Mesendoderm (in vitro differentiated cells): Measurements from ENCODE around the gene PLD4.

ENCODE experiments used
- DNase-seq: peaks from one replicate; pipeline ENCODE4 v3.0.0; 2013
- H2AK5ac ChIP-seq: 2 replicates; pipeline ENCODE4 v1.6.1; 2013; ENCODE audit warnings: low read length, inconsistent platforms
- H2BK120ac ChIP-seq: 2 replicates; pipeline ENCODE4 v1.6.1; 2013; ENCODE audit warnings: low read depth, mild to moderate bottlenecking, low read length, moderate library complexity, mixed read lengths
- H2BK15ac ChIP-seq: replicated peaks from 2 replicates; pipeline ENCODE4 v1.6.1; 2013; ENCODE audit warnings: low read depth, mild to moderate bottlenecking, moderate library complexity
- H2BK5ac ChIP-seq: 2 replicates; pipeline ENCODE4 v1.6.1; 2013; ENCODE audit warnings: low read length, inconsistent platforms
- H3K18ac ChIP-seq: 2 replicates; pipeline ENCODE4 v1.6.1; 2013; ENCODE audit warnings: mild to moderate bottlenecking, low read length, mixed read lengths
- H3K23ac ChIP-seq: one replicate; pipeline ENCODE4 v1.6.1; 2013; ENCODE audit warnings: low read length
- H3K27ac ChIP-seq: 2 replicates; pipeline ENCODE4 v1.5.1; 2013; ENCODE audit warnings: low read depth, mild to moderate bottlenecking, inconsistent platforms, low read length, moderate library complexity
- H3K27me3 ChIP-seq: 2 replicates; pipeline ENCODE4 v1.6.1; 2013; ENCODE audit warnings: low read length, control low read depth, mild to moderate bottlenecking, inconsistent platforms; ENCODE audit not compliant: insufficient read depth, poor library complexity
- H3K36me3 ChIP-seq: 2 replicates; pipeline ENCODE4 v1.6.1; 2013; ENCODE audit warnings: low read length, inconsistent platforms; ENCODE audit not compliant: control insufficient read depth, insufficient read depth
- H3K4ac ChIP-seq: one replicate; pipeline ENCODE4 v1.6.1; 2013; ENCODE audit warnings: low read depth, mild to moderate bottlenecking, low read length, moderate library complexity
- H3K4me1 ChIP-seq: 2 replicates; pipeline ENCODE4 v1.6.1; 2013; ENCODE audit warnings: low read depth, low read length, inconsistent platforms; ENCODE audit not compliant: control insufficient read depth
- H3K4me2 ChIP-seq: 2 replicates; pipeline ENCODE4 v1.6.1; 2013; ENCODE audit warnings: low read length
- H3K4me3 ChIP-seq: 2 replicates; pipeline ENCODE4 v1.5.1; 2013; ENCODE audit warnings: mild to moderate bottlenecking, low read length
- H3K56ac ChIP-seq: one replicate; pipeline ENCODE4 v1.6.1; 2013; ENCODE audit warnings: low read length
- H3K79me1 ChIP-seq: 2 replicates; pipeline ENCODE4 v1.6.1; 2013; ENCODE audit warnings: low read length, inconsistent platforms
- H3K79me2 ChIP-seq: 2 replicates; pipeline ENCODE4 v1.6.1; 2013; ENCODE audit warnings: mild to moderate bottlenecking, low read length; ENCODE audit not compliant: control insufficient read depth, insufficient read depth
- H3K9ac ChIP-seq: 2 replicates; pipeline ENCODE4 v1.6.1; 2013; ENCODE audit warnings: low read length, inconsistent platforms
- H4K5ac ChIP-seq: one replicate; pipeline ENCODE4 v1.6.1; 2013; ENCODE audit warnings: low read length
- H4K8ac ChIP-seq: one replicate; pipeline ENCODE4 v1.6.1; 2013; ENCODE audit warnings: low read depth, mild to moderate bottlenecking, control low read depth, low read length, moderate library complexity
- WGBS: extraction: QIAGEN DNeasy Blood & Tissue Kit; methylation state at CpG from one replicate; pipeline ENCODE4 v1.1.7; 2013; ENCODE audit warnings: low lambda C conversion rate, missing lambda C conversion rate; ENCODE audit not compliant: insufficient coverage; ENCODE audit errors: extremely low coverage; 5-methylcytosine and 5-hydroxymethylcytosine counted together

PLD4 gene

GRCh38 chr14:104953896-104954656 is 29.4 kb downstream of the PLD4 start:
- no peak overlapping the region for H4K8ac ChIP-seq
- H2BK120ac ChIP-seq = no peak overlapping the region
- no peaks in the 10 kb centered on the region for H3K36me3 ChIP-seq
- no peak overlapping the region for H3K56ac ChIP-seq
- no peak overlapping the region for H2BK5ac ChIP-seq
- H3K4me1 ChIP-seq = no peaks in the 10 kb centered on the region
- H3K79me1 ChIP-seq = no peaks in the 10 kb centered on the region
- H3K18ac ChIP-seq = no peak overlapping the region
- H3K4me2 ChIP-seq = no peak overlapping the region
- H3K79me2 ChIP-seq = no peaks in the 10 kb centered on the region
- H3K27me3 ChIP-seq = no peaks in the 10 kb centered on the region
- no peak overlapping the region for H2BK15ac ChIP-seq
- H3K27ac ChIP-seq = no peak overlapping the region
- no peak overlapping the region for H3K9ac ChIP-seq
- no peak overlapping the region for H3K23ac ChIP-seq
- no peak overlapping the region for H3K4me3 ChIP-seq
- no CpG with 5 or more reads among the region's 26 CpGs for whole genome bisulfite sequencing
- no peak overlapping the region for H4K5ac ChIP-seq
- no peak overlapping the region for H3K4ac ChIP-seq
- DNase-seq = no peak
- no peak overlapping the region for H2AK5ac ChIP-seq

GRCh38 chr14:104954746-104955395 is 30.2 kb downstream of the PLD4 start:
- no peak overlapping the region for H3K23ac ChIP-seq
- no peak overlapping the region for H2BK15ac ChIP-seq
- no peak for DNase-seq
- H3K56ac ChIP-seq = no peak overlapping the region
- no peak overlapping the region for H2AK5ac ChIP-seq
- no peak overlapping the region for H2BK5ac ChIP-seq
- H3K4me2 ChIP-seq = no peak overlapping the region
- no peak overlapping the region for H3K9ac ChIP-seq
- no peak overlapping the region for H4K5ac ChIP-seq
- H3K4ac ChIP-seq = no peak overlapping the region
- no peak overlapping the region for H3K4me3 ChIP-seq
- H3K79me2 ChIP-seq = no peaks in the 10 kb centered on the region
- no peak overlapping the region for H3K27ac ChIP-seq
- H3K4me1 ChIP-seq = no peaks in the 10 kb centered on the region
- no peaks in the 10 kb centered on the region for H3K27me3 ChIP-seq
- H3K79me1 ChIP-seq = no peaks in the 10 kb centered on the region
- no peak overlapping the region for H3K18ac ChIP-seq
- H2BK120ac ChIP-seq = no peak overlapping the region
- H4K8ac ChIP-seq = no peak overlapping the region
- no peaks in the 10 kb centered on the region for H3K36me3 ChIP-seq
- no CpG with 5 or more reads among the region's 13 CpGs for WGBS

GRCh38 chr14:104955396-104955770 is 30.7 kb downstream of the PLD4 start:
- Histone ChIP-seq H3K9ac (no peak overlapping the region), H4K5ac (no peak overlapping the region), H2BK120ac (no peak overlapping the region), H3K4me2 (no peak overlapping the region), H3K23ac (no peak overlapping the region), H3K79me1 (no peaks in the 10 kb centered on the region), H3K4me3 (no peak overlapping the region), H3K4ac (no peak overlapping the region), H3K4me1 (no peaks in the 10 kb centered on the region), H4K8ac (no peak overlapping the region), H3K36me3 (no peaks in the 10 kb centered on the region), H2BK15ac (no peak overlapping the region), H2AK5ac (no peak overlapping the region), H3K18ac (no peak overlapping the region), H3K27ac (no peak overlapping the region), H2BK5ac (no peak overlapping the region), H3K79me2 (no peaks in the 10 kb centered on the region), H3K27me3 (no peaks in the 10 kb centered on the region), H3K56ac (no peak overlapping the region)
- DNase-seq = no peak
- WGBS = no CpG with 5 or more reads among the region's 3 CpGs

GRCh38 chr14:104956290-104956890 is 31.7 kb downstream of the PLD4 start:
- WGBS = no CpG with 5 or more reads among the region's 14 CpGs
- H2AK5ac ChIP-seq = no peak overlapping the region
- no peaks in the 10 kb centered on the region for H3K79me1 ChIP-seq
- no peaks in the 10 kb centered on the region for H3K4me1 ChIP-seq
- H2BK120ac ChIP-seq = no peak overlapping the region
- no peaks in the 10 kb centered on the region for H3K36me3 ChIP-seq
- H3K4ac ChIP-seq = no peak overlapping the region
- no peak overlapping the region for H3K23ac ChIP-seq
- DNase-seq = no peak
- H4K8ac ChIP-seq = no peak overlapping the region
- H4K5ac ChIP-seq = no peak overlapping the region
- no peak overlapping the region for H3K18ac ChIP-seq
- H3K79me2 ChIP-seq = no peaks in the 10 kb centered on the region
- H3K56ac ChIP-seq = no peak overlapping the region
- H3K27me3 ChIP-seq = no peaks in the 10 kb centered on the region
- no peak overlapping the region for H3K4me3 ChIP-seq
- no peak overlapping the region for H3K9ac ChIP-seq
- H2BK15ac ChIP-seq = no peak overlapping the region
- H3K27ac ChIP-seq = no peak overlapping the region
- H3K4me2 ChIP-seq = no peak overlapping the region
- H2BK5ac ChIP-seq = no peak overlapping the region

GRCh38 chr14:104957146-104958113 is 32.8 kb downstream of the PLD4 start:
- no peak overlapping the region for H3K56ac ChIP-seq
- H2BK5ac ChIP-seq = no peak overlapping the region
- no peak overlapping the region for H4K5ac ChIP-seq
- H2AK5ac ChIP-seq = no peak overlapping the region
- H3K27ac ChIP-seq = no peak overlapping the region
- no peak overlapping the region for H3K4ac ChIP-seq
- H3K36me3 ChIP-seq = no peaks in the 10 kb centered on the region
- H3K23ac ChIP-seq = no peak overlapping the region
- H4K8ac ChIP-seq = no peak overlapping the region
- no peak overlapping the region for H3K4me3 ChIP-seq
- DNase-seq = no peak
- H3K4me2 ChIP-seq = no peak overlapping the region
- no peaks in the 10 kb centered on the region for H3K79me2 ChIP-seq
- H2BK15ac ChIP-seq = no peak overlapping the region
- no peaks in the 10 kb centered on the region for H3K27me3 ChIP-seq
- H3K79me1 ChIP-seq = no peaks in the 10 kb centered on the region
- no peaks in the 10 kb centered on the region for H3K4me1 ChIP-seq
- H3K18ac ChIP-seq = no peak overlapping the region
- H3K9ac ChIP-seq = no peak overlapping the region
- no peak overlapping the region for H2BK120ac ChIP-seq
- WGBS = no CpG with 5 or more reads among the region's 25 CpGs
